GM12878 (cell line): Measurements from ENCODE around the gene LAD1. TPM values are rescaled to one million over a fixed set of nuclear protein-coding genes. Genes with fewer than 3 reads are reported as not detected.

Experiments used
- ATAC-seq: fragments of 200-7000 bp; cut with Tn5 transposase; 3 replicates; pipeline ENCODE4 v1.9.1; 2020; ENCODE audit warnings: mild to moderate bottlenecking, moderate library complexity
- BruUV-seq: library from RNA; stranded (reverse); fragments of 400-500 nt; replicated peaks from 2 replicates; lab custom pipeline; 2021; lab: Mats Ljungman, UMichigan
- CTCF ChIA-PET: fragments of 300-600 bp; sonication (Branson Sonifier 250); formaldehyde crosslinking; extraction: SDS; loops from one replicate; lab custom pipeline; 2021; ENCODE audit warnings: inconsistent platforms; lab: Yijun Ruan, JAX
- POLR2A ChIA-PET: fragments of 350-600 bp; formaldehyde crosslinking; extraction: SDS; loops from one replicate; lab custom pipeline; 2021; ENCODE audit warnings: inconsistent platforms; lab: Charles Lee
- RAD21 ChIA-PET: fragments of 300-600 bp; sonication (Branson Sonifier 250); formaldehyde crosslinking; loops from one replicate; lab custom pipeline; 2023; ENCODE audit warnings: antibody characterized with exemption; ENCODE audit not compliant: unreplicated experiment; lab: Charles Lee
- SMC1A ChIA-PET: fragments of 300-600 bp; sonication (Branson Sonifier 250); formaldehyde crosslinking; loops from one replicate; lab custom pipeline; 2023; ENCODE audit not compliant: unreplicated experiment, uncharacterized antibody; lab: Charles Lee
- DNase-seq: peaks from one replicate; pipeline ENCODE4 v3.0.0-alpha.2; 2011; ENCODE audit warnings: low read depth, low spot score
- FAIRE-seq: peaks from 3 replicates; lab custom pipeline; 2011; peaks lifted over from hg19 to GRCh38; lab: Jason Lieb, UNC
- H2AFZ ChIP-seq: 2 replicates; pipeline ENCODE4 v1.6.0; 2011; ENCODE audit warnings: low read depth, low read length, control low read depth; ENCODE audit not compliant: control insufficient read depth
- H3K27ac ChIP-seq: 2 replicates; pipeline ENCODE4 v1.5.1; 2011; ENCODE audit warnings: control low read depth; ENCODE audit not compliant: control insufficient read depth, insufficient read depth
- H3K27me3 ChIP-seq, 2 experiments: replicated peaks in 1 of 2; 2 replicates each; pipeline versions ENCODE4 v1.6.0 to v1.6.1; 2011; ENCODE audit warnings: low read length in 1 of 2; ENCODE audit not compliant: control insufficient read depth in 2 of 2, insufficient read depth in 2 of 2
- H3K36me3 ChIP-seq, 2 experiments: 2 replicates each; pipeline ENCODE4 v1.5.1; 2011; ENCODE audit warnings: low read length in 1 of 2; ENCODE audit not compliant: control insufficient read depth in 2 of 2, insufficient read depth in 2 of 2
- H3K4me1 ChIP-seq: 2 replicates; pipeline ENCODE4 v1.6.1; 2011; ENCODE audit warnings: mild to moderate bottlenecking, low read length, moderate library complexity, mixed read lengths; ENCODE audit not compliant: control insufficient read depth, insufficient read depth
- H3K4me2 ChIP-seq: 2 replicates; pipeline ENCODE4 v1.6.0; 2011; ENCODE audit warnings: control low read depth; ENCODE audit not compliant: control insufficient read depth, insufficient read depth
- H3K4me3 ChIP-seq: fragments of 200-600 bp; sonication (generic); 2 replicates; pipeline ENCODE4 v1.5.1; 2016
- H3K79me2 ChIP-seq: 2 replicates; pipeline ENCODE4 v1.6.0; 2011; ENCODE audit warnings: low read length; ENCODE audit not compliant: control insufficient read depth, insufficient read depth
- H3K9ac ChIP-seq: 2 replicates; pipeline ENCODE4 v1.8.0; 2011; ENCODE audit warnings: low read length, control low read depth, mixed read lengths; ENCODE audit not compliant: control insufficient read depth, insufficient read depth
- H3K9me3 ChIP-seq: replicated peaks from 3 replicates; pipeline ENCODE4 v1.5.1; 2011; ENCODE audit warnings: mild to moderate bottlenecking, low read length; ENCODE audit not compliant: control insufficient read depth, insufficient read depth
- H4K20me1 ChIP-seq: 2 replicates; pipeline ENCODE4 v1.6.0; 2011; ENCODE audit not compliant: control insufficient read depth, insufficient read depth
- CREB1 ChIP-seq: IDR thresholded peaks from 2 replicates; pipeline ENCODE4 v1.6.1; 2012; ENCODE audit warnings: low read depth, mild to moderate bottlenecking, inconsistent platforms
- HDAC2 ChIP-seq: fragments of 200-600 bp; sonication (generic); IDR thresholded peaks from 2 replicates; pipeline ENCODE4 v1.6.1; 2017
- IRF5 ChIP-seq: fragments of 450-650 bp; IDR thresholded peaks from 2 replicates; pipeline ENCODE4 v1.6.1; 2017; ENCODE audit warnings: borderline replicate concordance
- JUNB ChIP-seq: IDR thresholded peaks from 2 replicates; pipeline ENCODE4 v1.6.1; 2016; ENCODE audit warnings: antibody characterized with exemption, mild to moderate bottlenecking
- PML ChIP-seq: IDR thresholded peaks from 2 replicates; pipeline ENCODE4 v1.6.1; 2012; ENCODE audit warnings: low read length, inconsistent platforms
- RAD21 ChIP-seq: IDR thresholded peaks from 2 replicates; pipeline ENCODE4 v1.6.1; 2011; ENCODE audit warnings: mild to moderate bottlenecking, low read depth, low read length, moderate library complexity; ENCODE audit not compliant: insufficient read depth
- RELA ChIP-seq: fragments of 450-650 bp; IDR thresholded peaks from 2 replicates; pipeline ENCODE4 v1.8.0; 2014; ENCODE audit warnings: borderline replicate concordance; ENCODE audit not compliant: partially characterized antibody
- SMAD5 ChIP-seq: IDR thresholded peaks from 2 replicates; pipeline ENCODE4 v1.6.1; 2016; ENCODE audit warnings: antibody characterized with exemption, low read depth
- SMARCA5 ChIP-seq: fragments of 450-650 bp; IDR thresholded peaks from 2 replicates; pipeline ENCODE4 v1.6.1; 2017; ENCODE audit warnings: mild to moderate bottlenecking
- SMC3 ChIP-seq: IDR thresholded peaks from 2 replicates; pipeline ENCODE4 v1.6.1; 2011; ENCODE audit warnings: low read length, improper control_type of control experiment, borderline replicate concordance
- SPI1 ChIP-seq: IDR thresholded peaks from 2 replicates; pipeline ENCODE4 v1.6.1; 2011; ENCODE audit warnings: low read depth, mild to moderate bottlenecking, low read length, moderate library complexity, borderline replicate concordance; ENCODE audit not compliant: insufficient read depth
- SREBF1 ChIP-seq: IDR thresholded peaks from 2 replicates; pipeline ENCODE4 v1.6.1; 2012; ENCODE audit warnings: mild to moderate bottlenecking, low read length
- ZNF384 ChIP-seq: IDR thresholded peaks from 2 replicates; pipeline ENCODE4 v1.6.1; 2012; ENCODE audit warnings: low read depth, mild to moderate bottlenecking, low read length, improper control_type of control experiment, borderline replicate concordance
- WGBS: methylation state at CpG from one replicate; pipeline ENCODE4 v1.1.6; 2016; ENCODE audit warnings: low lambda C conversion rate; ENCODE audit not compliant: insufficient replicate concordance, insufficient coverage; ENCODE audit errors: missing lambda C conversion rate; 5-methylcytosine and 5-hydroxymethylcytosine counted together
- in situ Hi-C: fragments of 300-500 bp; cut with MboI; formaldehyde crosslinking; loops from 9 replicates; pipeline ENCODE4 v1.14.3; 2018; ENCODE audit warnings: mixed read lengths
- intact Hi-C: fragments of 100-400 bp; cut with micrococcal nuclease; formaldehyde crosslinking; loops from one replicate; pipeline ENCODE4 v1.14.2; 2022; ENCODE audit not compliant: unreplicated experiment
- polyA plus RNA-seq, 11 experiments: library from polyadenylated mRNA; depleted of rRNA in 4 of 11; unstranded in 6 of 11; stranded (reverse) in 5 of 11; fragments of >200 nt; fragmentation: Nextera tagmentation in 4 of 11; fragmentation: Illumina TruSeq in 1 of 11; extraction: Ambion mirVana in 4 of 11; extraction: Trizol in 1 of 11; gene quantifications; 1 replicate in 1 of 11; 2 replicates in 10 of 11; pipeline versions ENCODE4 v1.2.1 to v1.2.3, GENCODE V29; 2011 to 2016; ENCODE audit warnings: inconsistent platforms in 2 of 11, missing spikeins in 2 of 11, low read depth in 1 of 11
- total RNA-seq, 4 experiments: library from RNA; depleted of rRNA in 3 of 4; stranded (reverse); fragments of >200 nt in 3 of 4; fragmentation: Illumina TruSeq in 1 of 4; extraction: Trizol in 1 of 4; gene quantifications; 2 replicates each; pipeline versions ENCODE4 v1.2.1 to v1.2.3, GENCODE V29; 2013 to 2021
- TF ChIP-seq, protein P1 (sequence below): fragments of 450-650 bp; formaldehyde crosslinking; IDR thresholded peaks from 2 replicates; pipeline ENCODE4 v1.4.0; 2020; ENCODE audit warnings: mild to moderate bottlenecking, moderate library complexity
- TF ChIP-seq, protein P2 (sequence below), 3 experiments: IDR thresholded peaks in 2 of 3; conservative IDR thresholded peaks in 1 of 3; 2 replicates each; pipeline ENCODE4 v1.5.1; 2011; ENCODE audit warnings: low read depth in 3 of 3, low read length in 3 of 3, mild to moderate bottlenecking in 3 of 3, control low read depth in 2 of 3, moderate library complexity in 2 of 3, inconsistent platforms in 1 of 3, mixed read lengths in 1 of 3; ENCODE audit not compliant: control insufficient read depth in 2 of 3, insufficient read depth in 1 of 3; ENCODE audit errors: extremely low read depth in 1 of 3

Gene LAD1
- total and polyA plus RNA-seq, 10 of the 15 experiments (the other 5 are each of a cell fraction or from before 2014, with no cell fraction given) = 0.05 to 0.48 (median 0.32) TPM; not detected in 3

DNA sequence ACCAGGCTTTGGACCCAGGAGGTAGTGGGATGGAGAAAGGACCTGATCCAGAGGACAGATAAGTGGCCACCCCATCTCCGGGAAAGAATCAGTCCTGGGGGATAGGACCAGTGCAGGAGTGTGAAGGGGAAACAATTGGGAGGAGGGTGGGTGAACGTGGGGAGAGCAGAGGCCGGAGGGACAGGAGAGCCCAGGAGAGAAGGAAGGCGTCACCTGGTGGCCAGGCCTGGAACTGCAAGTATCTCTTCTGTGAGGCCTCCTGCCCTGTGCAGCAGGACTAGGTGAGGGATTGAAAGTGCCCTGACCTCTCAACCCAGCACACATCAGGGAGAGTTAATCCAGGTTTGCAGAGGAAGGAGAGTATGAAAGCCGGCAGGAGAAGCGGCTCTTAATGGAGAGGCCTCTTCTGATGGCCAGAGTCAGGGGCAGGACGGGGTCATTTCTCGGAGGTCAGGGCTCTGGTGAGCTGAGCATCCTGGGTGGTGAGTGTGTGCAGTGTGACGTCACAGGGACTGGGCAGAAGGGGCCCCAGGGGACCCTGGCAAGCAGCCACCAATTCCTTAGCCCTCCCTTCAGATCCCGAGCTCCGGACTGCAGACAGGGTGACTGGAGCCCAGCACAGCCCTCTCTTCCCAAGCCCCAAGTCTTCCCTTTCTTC, 9.2 kb upstream of the LAD1 start:
- intact Hi-C loops = loop anchor here (1.0 kb wide), 3 partner anchors 23 to 154 kb away; no protein-coding TSS in a partner anchor
- no peaks in the 10 kb centered on the region for H3K79me2 ChIP-seq
- no peak overlapping the region for H2AFZ ChIP-seq
- no peak overlapping the region for H3K4me3 ChIP-seq
- no peak overlapping the region; the same call in 1 of the 2 replicates for H3K4me2 ChIP-seq
- H3K36me3 ChIP-seq = no peaks in the 10 kb centered on the region
- H3K4me1 ChIP-seq = peaks cover 35% of the 10 kb centered on the region
- no peak overlapping the region for H3K27ac ChIP-seq
- in situ Hi-C loops = no loop called here
- DNase-seq (no peak), ATAC-seq (peak; percentile 51), FAIRE-seq (peak; percentile 90)
- BruUV-seq = no TSS peak
- POLR2A ChIA-PET = interaction anchor here (11.9 kb wide), 1 partner anchor 20 kb away, joined by 228 read pairs; no protein-coding TSS in a partner anchor
- H3K27me3 ChIP-seq = no peaks in the 10 kb centered on the region; a peak in 1 of 4 replicates
- WGBS = 30% methylated on average over 11 of the region's 11 CpGs
- no peaks in the 10 kb centered on the region for H4K20me1 ChIP-seq
- CTCF ChIA-PET = interaction anchor here (0.6 to 14.4 kb wide), 15 partner anchors 11 to 118 kb away, joined by 3 to 623 read pairs (median 14); partner anchors contain the start of gene TNNT2
- SMC1A ChIA-PET = interaction anchor here (1.0 to 12.3 kb wide), 6 partner anchors 8 to 73 kb away, joined by 3 to 374 read pairs (median 5); partner anchors contain the start of gene TNNI1
- no peak overlapping the region for H3K9ac ChIP-seq
- H3K9me3 ChIP-seq = no peaks in the 10 kb centered on the region
- RAD21 ChIA-PET = interaction anchor here (0.9 to 12.1 kb wide), 7 partner anchors 10 to 385 kb away, joined by 3 to 340 read pairs (median 4); partner anchors contain the start of gene KIF21B
- TF ChIP-seq PML (no peak), IRF5 (no peak), ZNF384 (no peak), HDAC2 (no peak), SREBF1 (no peak), SMAD5 (no peak), JUNB (no peak), CREB1 (no peak), SPI1 (no peak), RELA (peak; percentile 51), RAD21 (peak; percentile 70), SMC3 (peak; percentile 93), SMARCA5 (peak; percentile 65; the same call in 1 of the 2 replicates)
- TF ChIP-seq, protein P1, sequence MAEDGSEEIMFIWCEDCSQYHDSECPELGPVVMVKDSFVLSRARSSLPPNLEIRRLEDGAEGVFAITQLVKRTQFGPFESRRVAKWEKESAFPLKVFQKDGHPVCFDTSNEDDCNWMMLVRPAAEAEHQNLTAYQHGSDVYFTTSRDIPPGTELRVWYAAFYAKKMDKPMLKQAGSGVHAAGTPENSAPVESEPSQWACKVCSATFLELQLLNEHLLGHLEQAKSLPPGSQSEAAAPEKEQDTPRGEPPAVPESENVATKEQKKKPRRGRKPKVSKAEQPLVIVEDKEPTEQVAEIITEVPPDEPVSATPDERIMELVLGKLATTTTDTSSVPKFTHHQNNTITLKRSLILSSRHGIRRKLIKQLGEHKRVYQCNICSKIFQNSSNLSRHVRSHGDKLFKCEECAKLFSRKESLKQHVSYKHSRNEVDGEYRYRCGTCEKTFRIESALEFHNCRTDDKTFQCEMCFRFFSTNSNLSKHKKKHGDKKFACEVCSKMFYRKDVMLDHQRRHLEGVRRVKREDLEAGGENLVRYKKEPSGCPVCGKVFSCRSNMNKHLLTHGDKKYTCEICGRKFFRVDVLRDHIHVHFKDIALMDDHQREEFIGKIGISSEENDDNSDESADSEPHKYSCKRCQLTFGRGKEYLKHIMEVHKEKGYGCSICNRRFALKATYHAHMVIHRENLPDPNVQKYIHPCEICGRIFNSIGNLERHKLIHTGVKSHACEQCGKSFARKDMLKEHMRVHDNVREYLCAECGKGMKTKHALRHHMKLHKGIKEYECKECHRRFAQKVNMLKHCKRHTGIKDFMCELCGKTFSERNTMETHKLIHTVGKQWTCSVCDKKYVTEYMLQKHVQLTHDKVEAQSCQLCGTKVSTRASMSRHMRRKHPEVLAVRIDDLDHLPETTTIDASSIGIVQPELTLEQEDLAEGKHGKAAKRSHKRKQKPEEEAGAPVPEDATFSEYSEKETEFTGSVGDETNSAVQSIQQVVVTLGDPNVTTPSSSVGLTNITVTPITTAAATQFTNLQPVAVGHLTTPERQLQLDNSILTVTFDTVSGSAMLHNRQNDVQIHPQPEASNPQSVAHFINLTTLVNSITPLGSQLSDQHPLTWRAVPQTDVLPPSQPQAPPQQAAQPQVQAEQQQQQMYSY (CRISPR knock-in tag) = no peak
- TF ChIP-seq, protein P2, sequence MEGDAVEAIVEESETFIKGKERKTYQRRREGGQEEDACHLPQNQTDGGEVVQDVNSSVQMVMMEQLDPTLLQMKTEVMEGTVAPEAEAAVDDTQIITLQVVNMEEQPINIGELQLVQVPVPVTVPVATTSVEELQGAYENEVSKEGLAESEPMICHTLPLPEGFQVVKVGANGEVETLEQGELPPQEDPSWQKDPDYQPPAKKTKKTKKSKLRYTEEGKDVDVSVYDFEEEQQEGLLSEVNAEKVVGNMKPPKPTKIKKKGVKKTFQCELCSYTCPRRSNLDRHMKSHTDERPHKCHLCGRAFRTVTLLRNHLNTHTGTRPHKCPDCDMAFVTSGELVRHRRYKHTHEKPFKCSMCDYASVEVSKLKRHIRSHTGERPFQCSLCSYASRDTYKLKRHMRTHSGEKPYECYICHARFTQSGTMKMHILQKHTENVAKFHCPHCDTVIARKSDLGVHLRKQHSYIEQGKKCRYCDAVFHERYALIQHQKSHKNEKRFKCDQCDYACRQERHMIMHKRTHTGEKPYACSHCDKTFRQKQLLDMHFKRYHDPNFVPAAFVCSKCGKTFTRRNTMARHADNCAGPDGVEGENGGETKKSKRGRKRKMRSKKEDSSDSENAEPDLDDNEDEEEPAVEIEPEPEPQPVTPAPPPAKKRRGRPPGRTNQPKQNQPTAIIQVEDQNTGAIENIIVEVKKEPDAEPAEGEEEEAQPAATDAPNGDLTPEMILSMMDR (IDR thresholded peaks at IDR 0.05 in 2 of 3, conservative IDR thresholded peaks at IDR 0.05 in 1 of 3; ENCODE audit: control insufficient read depth in 2 of 3, extremely low read depth in 1 of 3, insufficient read depth in 1 of 3, low read depth in 3 of 3, low read length in 3 of 3) = peak; percentile 96 to 99 (median 98); a peak in 5 of 6 replicates
